Retinal pigment epithelial cell (primary cell): ENCODE measurements around the gene MPL.
"Not testable (repeated sequence)": the region's sequence is repeated elsewhere in the genome, so short reads cannot be mapped to it uniquely, and the experiment has no call there.

Source experiments
- DNase-seq: peaks from one replicate; pipeline ENCODE4 v3.0.0-alpha.2; 2010; ENCODE audit warnings: low read depth
- H3K4me3 ChIP-seq: 2 replicates; pipeline ENCODE4 v1.5.1; 2011; ENCODE audit warnings: mild to moderate bottlenecking, low read length, control low read depth, moderate library complexity
- CTCF ChIP-seq: conservative IDR thresholded peaks from 2 replicates; pipeline ENCODE4 v1.5.1; 2011; ENCODE audit warnings: low read depth, low read length, control low read depth, inconsistent platforms

The MPL gene

DNA sequence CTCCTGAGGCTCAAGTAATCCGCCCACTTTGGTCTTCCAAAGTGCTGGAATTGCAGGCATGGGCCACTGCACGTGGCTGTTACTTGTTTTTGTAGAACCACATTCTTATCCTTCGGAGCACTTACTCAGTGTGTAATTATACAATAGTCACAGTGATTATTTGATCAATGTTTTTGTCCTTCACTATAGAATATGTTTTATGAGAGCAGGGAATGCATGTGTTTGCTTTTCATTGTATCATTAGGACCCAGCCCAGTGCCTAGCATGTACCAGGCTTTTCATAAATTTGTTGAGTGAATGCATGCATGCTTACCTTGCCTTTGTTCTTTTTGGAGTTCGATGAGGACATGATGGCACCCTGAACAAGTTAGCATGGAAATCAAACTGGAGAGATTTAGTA, 57.9 kb downstream of the MPL start:
- H3K4me3 ChIP-seq: no peak overlapping the region
- TF ChIP-seq CTCF: no peak
- DNase-seq: no peak

DNA sequence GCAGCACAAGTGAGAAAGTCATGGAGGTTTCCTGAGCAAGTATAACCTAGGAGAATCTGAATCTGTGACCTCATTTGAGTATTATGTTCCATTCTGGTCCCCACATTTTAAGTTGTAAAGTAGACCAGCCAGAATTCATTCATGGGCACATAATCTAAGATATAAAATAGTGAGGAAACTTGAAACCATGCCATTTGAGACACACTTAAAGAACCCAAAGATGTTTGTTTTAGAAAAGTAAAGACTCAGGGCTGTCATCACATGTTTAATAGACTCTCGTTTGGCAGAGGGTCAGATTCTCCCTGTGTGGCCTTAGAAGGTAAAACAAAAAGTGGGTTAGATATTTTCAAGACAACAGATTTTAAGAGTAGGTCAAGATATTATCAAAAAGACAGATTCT, 58.4 kb downstream of the MPL start:
- H3K4me3 ChIP-seq: no peak overlapping the region
- DNase-seq: no peak
- TF ChIP-seq CTCF: no peak

GRCh38 chr1:43398227-43398626, 60.6 kb downstream of the MPL start:
- DNase-seq: no peak
- H3K4me3 ChIP-seq: no peak overlapping the region
- TF ChIP-seq CTCF: no peak

DNA sequence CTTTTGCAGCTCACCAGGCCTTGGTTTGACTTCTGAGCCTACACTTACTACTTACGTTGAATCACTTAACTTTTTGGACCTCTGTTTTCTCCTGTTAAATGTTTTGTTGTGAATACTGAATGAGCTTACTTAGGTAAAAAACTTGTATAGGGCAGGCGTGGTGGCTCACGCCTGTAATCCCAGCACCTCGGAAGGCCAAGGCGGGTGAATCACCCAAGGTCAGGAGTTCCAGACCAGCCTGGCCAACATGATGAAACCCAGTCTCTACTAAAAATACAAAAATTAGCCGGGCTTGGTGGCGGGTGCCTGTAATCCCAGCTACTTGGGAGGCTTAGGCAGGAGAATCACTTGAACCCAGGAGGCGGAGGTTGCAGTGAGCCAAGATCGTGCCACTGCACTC, 62.8 kb downstream of the MPL start:
- not testable (repeated sequence) for H3K4me3 ChIP-seq, DNase-seq

- TF ChIP-seq CTCF: no peak
- no peak for DNase-seq
- no peak overlapping the region for H3K4me3 ChIP-seq
Measured at GRCh38 chr1:43402089-43402865, 64.7 kb downstream of the MPL start.
